Measurements from ENCODE around the gene FAM117A. TPM values are rescaled to one million over a fixed set of nuclear protein-coding genes. Genes with fewer than 3 reads are reported as not detected.
A peak's percentile ranks its signal among the peaks of the same experiment; 100 is the strongest.

Gene FAM117A
- total and polyA plus RNA-seq, 12 donors = 4.0 to 14.0 (median 10.1) TPM

DNA sequence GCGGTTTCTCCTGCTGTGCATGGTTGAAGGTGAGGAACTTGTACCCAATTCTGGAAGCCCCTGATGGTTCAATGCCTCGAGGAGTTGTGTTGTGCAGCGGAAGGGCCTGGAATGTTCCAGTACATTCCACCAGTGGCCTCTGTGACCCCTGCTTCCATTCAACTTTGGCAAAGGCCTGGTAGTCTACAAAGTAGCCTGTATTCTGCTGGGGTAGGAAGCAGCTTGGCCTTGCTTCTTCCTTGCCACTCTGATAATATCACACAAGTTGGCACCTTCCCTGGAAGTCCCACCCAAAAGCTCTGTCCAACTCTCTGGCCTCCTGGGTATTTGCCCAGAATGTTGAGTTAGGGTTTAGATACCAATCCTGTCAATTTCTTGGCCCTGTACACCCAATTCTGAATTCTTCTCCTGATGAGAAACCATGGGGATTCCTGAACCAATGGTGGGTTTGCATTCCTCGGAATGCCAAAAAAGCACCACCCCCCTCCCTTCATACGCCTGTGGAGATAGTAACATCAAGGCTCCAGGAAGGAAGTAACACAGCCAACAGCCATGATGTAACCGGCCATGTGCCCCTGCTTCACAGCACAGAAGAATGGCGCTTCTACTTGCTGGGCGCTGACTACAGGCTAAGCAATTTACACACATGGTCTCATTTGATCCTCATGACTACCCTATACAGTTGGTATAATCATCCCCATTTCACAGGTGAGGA lies 11.8 kb upstream of the FAM117A start:
- DNase-seq (no peak), ATAC-seq (peak in 5 of 8 donors; percentile 28 to 68 (median 45))
- intact Hi-C loops (cut with DNase I) = loop anchor here in 7 of 10 donors (5.0 to 10.0 kb wide), 7 partner anchors 43 to 208 kb away; partner anchors contain the start of genes SLC35B1 (in 3 of the 7) and NXPH3 (in 1 of the 7)
- no peak overlapping the region for H3K4me3 ChIP-seq
- TF ChIP-seq, protein P1, sequence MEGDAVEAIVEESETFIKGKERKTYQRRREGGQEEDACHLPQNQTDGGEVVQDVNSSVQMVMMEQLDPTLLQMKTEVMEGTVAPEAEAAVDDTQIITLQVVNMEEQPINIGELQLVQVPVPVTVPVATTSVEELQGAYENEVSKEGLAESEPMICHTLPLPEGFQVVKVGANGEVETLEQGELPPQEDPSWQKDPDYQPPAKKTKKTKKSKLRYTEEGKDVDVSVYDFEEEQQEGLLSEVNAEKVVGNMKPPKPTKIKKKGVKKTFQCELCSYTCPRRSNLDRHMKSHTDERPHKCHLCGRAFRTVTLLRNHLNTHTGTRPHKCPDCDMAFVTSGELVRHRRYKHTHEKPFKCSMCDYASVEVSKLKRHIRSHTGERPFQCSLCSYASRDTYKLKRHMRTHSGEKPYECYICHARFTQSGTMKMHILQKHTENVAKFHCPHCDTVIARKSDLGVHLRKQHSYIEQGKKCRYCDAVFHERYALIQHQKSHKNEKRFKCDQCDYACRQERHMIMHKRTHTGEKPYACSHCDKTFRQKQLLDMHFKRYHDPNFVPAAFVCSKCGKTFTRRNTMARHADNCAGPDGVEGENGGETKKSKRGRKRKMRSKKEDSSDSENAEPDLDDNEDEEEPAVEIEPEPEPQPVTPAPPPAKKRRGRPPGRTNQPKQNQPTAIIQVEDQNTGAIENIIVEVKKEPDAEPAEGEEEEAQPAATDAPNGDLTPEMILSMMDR (IDR thresholded peaks at IDR 0.05) = no peak
- H3K4me1 ChIP-seq = peaks cover 0 to 45% (median 32%) of the 10 kb centered on the region in 9 donors
- H3K9me3 ChIP-seq = no peaks in the 10 kb centered on the region
- no peaks in the 10 kb centered on the region for H3K27me3 ChIP-seq
- H3K27ac ChIP-seq = peak overlapping the region in 7 of 10 donors; percentile 1 to 56 (median 22)
- H3K36me3 ChIP-seq = no peaks in the 10 kb centered on the region
- WGBS, 2 donors = 67 to 70% methylated on average over 8 of the region's 8 CpGs

DNA sequence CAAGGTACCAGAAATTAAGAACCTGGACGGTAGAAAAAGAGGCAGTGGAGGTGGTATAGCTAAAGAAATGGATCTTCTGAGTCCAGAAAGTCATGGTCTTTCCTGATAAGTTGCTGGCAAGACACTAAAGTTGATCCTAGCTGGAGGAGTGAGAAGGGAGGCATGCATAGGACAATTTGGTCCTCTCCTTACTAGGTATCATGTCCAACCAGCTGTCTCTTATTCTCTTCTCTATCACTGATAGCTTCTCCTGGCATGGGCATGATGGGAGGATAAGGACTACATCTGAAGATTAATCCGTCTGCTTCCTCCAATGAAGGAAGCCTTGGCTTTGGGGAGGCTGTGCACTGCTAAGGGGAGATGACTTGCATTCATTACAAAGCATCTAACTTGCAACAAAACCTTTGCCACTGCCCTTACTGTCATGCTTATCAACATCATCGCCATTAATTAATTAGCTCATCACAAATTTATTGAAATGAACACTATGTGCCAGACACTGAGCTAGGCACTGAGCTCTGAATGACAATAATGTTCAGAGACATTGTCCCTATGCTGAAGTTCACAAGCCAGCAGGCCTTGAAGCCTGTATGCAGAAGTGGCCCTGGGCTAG lies 3.1 kb upstream of the FAM117A start:
- no peak overlapping the region for H3K27ac ChIP-seq
- ATAC-seq (no peak), DNase-seq (no peak)
- TF ChIP-seq, protein P1 (IDR thresholded peaks at IDR 0.05) = no peak
- H3K4me1 ChIP-seq = peaks cover 0 to 20% (median 15%) of the 10 kb centered on the region in 9 donors
- intact Hi-C loops (cut with DNase I) = loop anchor here in 2 of 10 donors (5.0 kb wide), 2 partner anchors 40 to 45 kb away; no protein-coding TSS in a partner anchor
- no peaks in the 10 kb centered on the region for H3K27me3 ChIP-seq
- no peak overlapping the region for H3K4me3 ChIP-seq
- no peaks in the 10 kb centered on the region for H3K9me3 ChIP-seq
- H3K36me3 ChIP-seq = no peaks in the 10 kb centered on the region
- 64 to 76% methylated on average over 3 of the region's 3 CpGs for WGBS, 2 donors

DNA sequence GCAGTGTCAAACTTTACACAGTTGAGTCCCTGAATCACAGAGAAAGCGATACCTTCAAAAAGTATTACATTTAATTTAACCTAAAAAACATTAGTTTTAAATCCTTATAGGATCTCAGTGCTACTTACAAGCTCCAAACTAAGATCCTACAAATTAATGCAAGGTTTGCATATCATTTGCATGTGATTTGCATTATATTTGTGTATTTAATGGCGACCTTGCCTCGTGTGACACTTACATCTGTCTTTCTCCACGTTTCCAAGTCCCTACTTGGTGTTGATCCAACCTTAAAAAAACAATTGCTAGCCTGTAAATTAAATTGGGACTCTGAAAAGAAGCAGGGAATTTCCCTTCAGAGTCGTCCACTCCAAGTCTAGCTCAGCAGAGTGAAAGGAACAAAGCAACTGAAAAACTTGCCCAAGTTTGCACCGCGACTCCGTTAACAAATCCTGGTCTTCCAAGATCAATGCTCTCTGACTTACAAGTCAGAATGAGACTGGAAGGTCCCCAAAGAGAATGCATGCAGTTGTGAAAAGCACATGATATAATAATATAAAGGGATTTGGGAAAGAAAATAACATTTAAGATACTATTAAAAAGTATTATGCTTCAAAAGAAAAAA lies 739 bp upstream of the FAM117A start:
- WGBS, 2 donors = 20 to 24% methylated on average over 8 of the region's 8 CpGs
- DNase-seq (no peak), ATAC-seq (no peak)
- peaks cover 0 to 33% (median 21%) of the 10 kb centered on the region in 9 donors for H3K4me1 ChIP-seq
- no peaks in the 10 kb centered on the region for H3K36me3 ChIP-seq
- no peaks in the 10 kb centered on the region for H3K9me3 ChIP-seq
- TF ChIP-seq, protein P1 (IDR thresholded peaks at IDR 0.05) = no peak
- H3K27me3 ChIP-seq = no peaks in the 10 kb centered on the region
- intact Hi-C loops (cut with DNase I) = loop anchor here in 5 of 10 donors (5.0 kb wide), 2 partner anchors 37 to 42 kb away; no protein-coding TSS in a partner anchor
- H3K27ac ChIP-seq = peak overlapping the region in 4 of 10 donors; percentile 21 to 71 (median 56)
- peak overlapping the region in 9 of 10 donors; percentile 62 to 86 (median 72) for H3K4me3 ChIP-seq

Data from heart right ventricle (tissue), 16 donors.